K562 (cell line): ENCODE measurements around the gene MUCL3. TPM values are rescaled to one million over a fixed set of nuclear protein-coding genes. Genes with fewer than 3 reads are reported as not detected.

Experiments
- BRCA1 ChIP-seq, 2 experiments: fragments of 450-650 bp in 1 of 2; sonication (generic) in 1 of 2; formaldehyde crosslinking in 1 of 2; IDR thresholded peaks; 2 replicates each; pipeline versions ENCODE4 v1.5.0 to v1.6.1; 2017 to 2020; ENCODE audit warnings: mild to moderate bottlenecking in 1 of 2, missing genetic modification reagents in 1 of 2
- BRF2 ChIP-seq: IDR thresholded peaks from 3 replicates; pipeline ENCODE4 v1.6.1; 2011; ENCODE audit warnings: borderline replicate concordance, mild to moderate bottlenecking; ENCODE audit not compliant: insufficient read length, insufficient read depth
- FOXA1 ChIP-seq: fragments of 450-650 bp; IDR thresholded peaks from 2 replicates; pipeline ENCODE4 v1.6.1; 2016; ENCODE audit warnings: mild to moderate bottlenecking, borderline replicate concordance
- HDGF ChIP-seq: fragments of 450-650 bp; IDR thresholded peaks from 2 replicates; pipeline ENCODE4 v1.6.1; 2016
- HNRNPK ChIP-seq: fragments of 200-400 bp; formaldehyde crosslinking; IDR thresholded peaks from one replicate; pipeline ENCODE4 v1.6.1; 2018; ENCODE audit warnings: mild to moderate bottlenecking, low read depth, low read length; ENCODE audit not compliant: poor library complexity, severe bottlenecking
- KAT8 ChIP-seq: fragments of 450-650 bp; IDR thresholded peaks from 2 replicates; pipeline ENCODE4 v1.6.1; 2016; ENCODE audit warnings: low read depth, mild to moderate bottlenecking
- MEF2D ChIP-seq: conservative IDR thresholded peaks from 2 replicates; pipeline ENCODE4 v1.6.1; 2016; ENCODE audit warnings: low read depth, missing genetic modification characterization, missing compliant biosample characterization
- MNT ChIP-seq, 2 experiments: fragments of 450-650 bp; conservative IDR thresholded peaks; 2 replicates each; pipeline ENCODE4 v1.6.1; 2017; ENCODE audit warnings: mild to moderate bottlenecking in 2 of 2, moderate library complexity in 2 of 2
- NFE2L1 ChIP-seq: fragments of 450-650 bp; IDR thresholded peaks from 2 replicates; pipeline ENCODE4 v1.6.1; 2016; ENCODE audit warnings: missing genetic modification characterization, low read depth, mild to moderate bottlenecking, missing compliant biosample characterization, moderate library complexity, borderline replicate concordance
- PKNOX1 ChIP-seq: fragments of 450-650 bp; IDR thresholded peaks from 2 replicates; pipeline ENCODE4 v1.6.1; 2016
- POLR2AphosphoS5 ChIP-seq: IDR thresholded peaks from 2 replicates; pipeline ENCODE4 v1.6.1; 2011; ENCODE audit warnings: mild to moderate bottlenecking, low read depth, low read length, moderate library complexity; ENCODE audit not compliant: control insufficient read depth, insufficient read depth
- RERE ChIP-seq: sonication (generic); formaldehyde crosslinking; IDR thresholded peaks from 2 replicates; pipeline ENCODE4 v1.8.0; 2023; ENCODE audit warnings: missing genetic modification reagents, mild to moderate bottlenecking, borderline replicate concordance
- SRSF9 ChIP-seq: fragments of 200-400 bp; formaldehyde crosslinking; IDR thresholded peaks from 2 replicates; pipeline ENCODE4 v1.6.1; 2017; ENCODE audit warnings: low read depth, low read length, borderline replicate concordance
- ZBTB43 ChIP-seq: sonication (generic); formaldehyde crosslinking; IDR thresholded peaks from 2 replicates; pipeline ENCODE4 v1.8.0; 2023; ENCODE audit warnings: mild to moderate bottlenecking, missing genetic modification reagents
- ZFPM2 ChIP-seq: fragments of 250-450 bp; sonication (Bioruptor Pico); IDR thresholded peaks from 2 replicates; pipeline ENCODE4 v1.5.1; 2022; ENCODE audit warnings: mild to moderate bottlenecking
- ZNF79 ChIP-seq: fragments of 250-450 bp; sonication (Bioruptor Pico); IDR thresholded peaks from 2 replicates; pipeline ENCODE4 v1.4.0; 2020; ENCODE audit warnings: low read depth, mild to moderate bottlenecking, moderate library complexity
- polyA plus RNA-seq, 8 experiments: library from polyadenylated mRNA; depleted of rRNA in 4 of 8; stranded (reverse) in 5 of 8; unstranded in 3 of 8; fragments of >200 nt; fragmentation: Nextera tagmentation in 2 of 8; fragmentation: Illumina TruSeq in 1 of 8; extraction: Ambion mirVana in 2 of 8; extraction: Trizol in 1 of 8; gene quantifications; 2 replicates each; pipeline versions ENCODE4 v1.2.1 to v1.2.3, GENCODE V29; 2011 to 2014; ENCODE audit warnings: inconsistent platforms in 1 of 8, missing spikeins in 1 of 8
- total RNA-seq, 7 experiments: library from RNA; depleted of rRNA in 6 of 7; stranded (reverse); fragments of >200 nt in 6 of 7; fragmentation: Illumina TruSeq in 2 of 7; extraction: Trizol in 2 of 7; gene quantifications; 2 replicates each; pipeline versions ENCODE4 v1.2.1 to v1.2.3, GENCODE V29; 2011 to 2021; ENCODE audit warnings: low replicate concordance in 1 of 7

The MUCL3 gene
- total and polyA plus RNA-seq, 9 of the 15 experiments (the other 6 are each of a cell fraction or from before 2014, with no cell fraction given): 0.07 TPM; not detected in 8

GRCh38 chr6:30988209-30988825 is 47.5 kb downstream of the MUCL3 start (continued):
- TF ChIP-seq RERE (CRISPR knock-in tag) (no peak), BRCA1 (IDR thresholded peaks at IDR 0.05) (no peak), BRCA1 (CRISPR knock-in tag; IDR thresholded peaks at IDR 0.05) (no peak), PKNOX1 (no peak), POLR2AphosphoS5 (peak; percentile 83; the same call in 1 of the 2 replicates), ZNF79 (CRISPR knock-in tag) (no peak), MNT (conservative IDR thresholded peaks at IDR 0.05) (0 out of 4 replicates have a peak, but pooled peaks of 1 of the 2 experiments have one; percentile 32), BRF2 (no peak), HDGF (no peak), MEF2D (tag) (no peak), ZBTB43 (CRISPR knock-in tag) (no peak), KAT8 (no peak), FOXA1 (no peak), ZFPM2 (CRISPR knock-in tag) (no peak), HNRNPK (no peak), SRSF9 (no peak), NFE2L1 (no peak)
